ENCODE data around the gene HEPACAM.

The HEPACAM gene

GRCh38 chr11:124886978-124887666, 48.7 kb downstream of the HEPACAM start:
- H3K36me3 ChIP-seq (ENCODE audit: control insufficient read depth in 1 of 2, insufficient read depth in 2 of 2, low read length in 2 of 2) = no peaks in the 10 kb centered on the region
- H3K14ac ChIP-seq (ENCODE audit: low read length) = no peak overlapping the region
- no peak overlapping the region for H2BK12ac ChIP-seq (ENCODE audit: low read length)
- WGBS (ENCODE audit: extremely low coverage, insufficient coverage, insufficient read length) = no CpG with 5 or more reads among the region's 12 CpGs
- H3K27ac ChIP-seq (ENCODE audit: low read depth, low read length) = no peak overlapping the region
- no peak overlapping the region for H2AK5ac ChIP-seq (ENCODE audit: low read length)
- peaks cover 2% of the 10 kb centered on the region for H3K27me3 ChIP-seq (ENCODE audit: insufficient read depth, low read length)
- no peak overlapping the region for H4K12ac ChIP-seq (ENCODE audit: low read depth, low read length)
- H3K9me3 ChIP-seq (ENCODE audit: insufficient read depth, low read depth, low read length) = no peaks in the 10 kb centered on the region
- H2BK5ac ChIP-seq (ENCODE audit: low read depth, low read length, poor library complexity) = no peak overlapping the region
- no peak overlapping the region for H3K4me2 ChIP-seq (ENCODE audit: low read length)
- H3K9ac ChIP-seq (ENCODE audit: low read length) = no peak overlapping the region
- H2BK120ac ChIP-seq (ENCODE audit: insufficient read depth, low read length, poor library complexity) = no peak overlapping the region
- H3K23ac ChIP-seq (ENCODE audit: low read length) = no peak overlapping the region
- no peak for DNase-seq
- no peak overlapping the region for H3K18ac ChIP-seq (ENCODE audit: low read length)
- no peak overlapping the region for H3K4ac ChIP-seq (ENCODE audit: low read depth, low read length)
- no peaks in the 10 kb centered on the region for H3K79me1 ChIP-seq (ENCODE audit: low read length)
- H2AFZ ChIP-seq (ENCODE audit: insufficient read depth, low read length, poor library complexity) = no peak overlapping the region
- H3K4me1 ChIP-seq (ENCODE audit: control insufficient read depth in 1 of 2, insufficient read depth in 2 of 2, low read length in 2 of 2) = peaks cover 0 to 1% of the 10 kb centered on the region in 2 experiments
- no peak overlapping the region for H4K8ac ChIP-seq (ENCODE audit: low read depth, low read length)
- no peak overlapping the region for H4K91ac ChIP-seq (ENCODE audit: low read depth, low read length)
- H3K79me2 ChIP-seq (ENCODE audit: control insufficient read depth, insufficient read depth, low read length, poor library complexity) = no peaks in the 10 kb centered on the region
- H3K4me3 ChIP-seq (ENCODE audit: low read depth, low read length) = no peak overlapping the region

- Histone ChIP-seq H3K18ac (ENCODE audit: low read length) (no peak overlapping the region), H4K8ac (ENCODE audit: low read depth, low read length) (no peak overlapping the region), H4K12ac (ENCODE audit: low read depth, low read length) (no peak overlapping the region), H3K9ac (ENCODE audit: low read length) (no peak overlapping the region), H3K14ac (ENCODE audit: low read length) (no peak overlapping the region), H3K4ac (ENCODE audit: low read depth, low read length) (no peak overlapping the region), H2AFZ (ENCODE audit: insufficient read depth, low read length, poor library complexity) (no peak overlapping the region), H2BK120ac (ENCODE audit: insufficient read depth, low read length, poor library complexity) (no peak overlapping the region), H4K91ac (ENCODE audit: low read depth, low read length) (no peak overlapping the region), H2BK12ac (ENCODE audit: low read length) (no peak overlapping the region), H3K4me1 (ENCODE audit: control insufficient read depth in 1 of 2, insufficient read depth in 2 of 2, low read length in 2 of 2) (peaks cover 0 to 1% of the 10 kb centered on the region in 2 experiments), H3K27me3 (ENCODE audit: insufficient read depth, low read length) (peaks cover 2% of the 10 kb centered on the region), H3K9me3 (ENCODE audit: insufficient read depth, low read depth, low read length) (no peaks in the 10 kb centered on the region), H3K23ac (ENCODE audit: low read length) (no peak overlapping the region), H3K4me3 (ENCODE audit: low read depth, low read length) (no peak overlapping the region), H3K79me1 (ENCODE audit: low read length) (no peaks in the 10 kb centered on the region), H3K4me2 (ENCODE audit: low read length) (no peak overlapping the region), H2BK5ac (ENCODE audit: low read depth, low read length, poor library complexity) (no peak overlapping the region), H3K36me3 (ENCODE audit: control insufficient read depth in 1 of 2, insufficient read depth in 2 of 2, low read length in 2 of 2) (no peaks in the 10 kb centered on the region), H2AK5ac (ENCODE audit: low read length) (no peak overlapping the region), H3K27ac (ENCODE audit: low read depth, low read length) (no peak overlapping the region), H3K79me2 (ENCODE audit: control insufficient read depth, insufficient read depth, low read length, poor library complexity) (no peaks in the 10 kb centered on the region)
- WGBS (ENCODE audit: extremely low coverage, insufficient coverage, insufficient read length) = no CpG with 5 or more reads among the region's 11 CpGs
- DNase-seq = no peak
Measured at GRCh38 chr11:124886476-124886875, 49.4 kb downstream of the HEPACAM start.

- H3K9ac ChIP-seq (ENCODE audit: low read length) = no peak overlapping the region
- peaks cover 2% of the 10 kb centered on the region for H3K27me3 ChIP-seq (ENCODE audit: insufficient read depth, low read length)
- H3K36me3 ChIP-seq (ENCODE audit: control insufficient read depth in 1 of 2, insufficient read depth in 2 of 2, low read length in 2 of 2) = no peaks in the 10 kb centered on the region
- H2AK5ac ChIP-seq (ENCODE audit: low read length) = no peak overlapping the region
- no peak overlapping the region for H2AFZ ChIP-seq (ENCODE audit: insufficient read depth, low read length, poor library complexity)
- H2BK5ac ChIP-seq (ENCODE audit: low read depth, low read length, poor library complexity) = no peak overlapping the region
- H4K8ac ChIP-seq (ENCODE audit: low read depth, low read length) = no peak overlapping the region
- H3K79me1 ChIP-seq (ENCODE audit: low read length) = no peaks in the 10 kb centered on the region
- H3K4me3 ChIP-seq (ENCODE audit: low read depth, low read length) = no peak overlapping the region
- H3K4me2 ChIP-seq (ENCODE audit: low read length) = no peak overlapping the region
- no peak overlapping the region for H3K23ac ChIP-seq (ENCODE audit: low read length)
- no peak overlapping the region for H3K14ac ChIP-seq (ENCODE audit: low read length)
- WGBS (ENCODE audit: extremely low coverage, insufficient coverage, insufficient read length) = no CpG with 5 or more reads among the region's 5 CpGs
- no peak overlapping the region for H4K91ac ChIP-seq (ENCODE audit: low read depth, low read length)
- H3K18ac ChIP-seq (ENCODE audit: low read length) = no peak overlapping the region
- H3K9me3 ChIP-seq (ENCODE audit: insufficient read depth, low read depth, low read length) = no peaks in the 10 kb centered on the region
- no peaks in the 10 kb centered on the region for H3K79me2 ChIP-seq (ENCODE audit: control insufficient read depth, insufficient read depth, low read length, poor library complexity)
- no peak overlapping the region for H2BK120ac ChIP-seq (ENCODE audit: insufficient read depth, low read length, poor library complexity)
- H3K4ac ChIP-seq (ENCODE audit: low read depth, low read length) = no peak overlapping the region
- peaks cover 0 to 1% of the 10 kb centered on the region in 2 experiments for H3K4me1 ChIP-seq (ENCODE audit: control insufficient read depth in 1 of 2, insufficient read depth in 2 of 2, low read length in 2 of 2)
- DNase-seq = no peak
- H3K27ac ChIP-seq (ENCODE audit: low read depth, low read length) = no peak overlapping the region
- no peak overlapping the region for H4K12ac ChIP-seq (ENCODE audit: low read depth, low read length)
- H2BK12ac ChIP-seq (ENCODE audit: low read length) = no peak overlapping the region
Measured at GRCh38 chr11:124884869-124885479, 50.9 kb downstream of the HEPACAM start.

- H3K79me1 ChIP-seq (ENCODE audit: low read length) = no peaks in the 10 kb centered on the region
- H3K4me1 ChIP-seq (ENCODE audit: control insufficient read depth in 1 of 2, insufficient read depth in 2 of 2, low read length in 2 of 2) = peaks cover 0 to 1% of the 10 kb centered on the region in 2 experiments
- H3K4ac ChIP-seq (ENCODE audit: low read depth, low read length) = no peak overlapping the region
- no peaks in the 10 kb centered on the region for H3K79me2 ChIP-seq (ENCODE audit: control insufficient read depth, insufficient read depth, low read length, poor library complexity)
- H3K9me3 ChIP-seq (ENCODE audit: insufficient read depth, low read depth, low read length) = peaks cover 2% of the 10 kb centered on the region
- H3K4me3 ChIP-seq (ENCODE audit: low read depth, low read length) = no peak overlapping the region
- no peak overlapping the region for H2BK5ac ChIP-seq (ENCODE audit: low read depth, low read length, poor library complexity)
- no peak overlapping the region for H3K14ac ChIP-seq (ENCODE audit: low read length)
- no peak overlapping the region for H3K9ac ChIP-seq (ENCODE audit: low read length)
- no peak overlapping the region for H3K18ac ChIP-seq (ENCODE audit: low read length)
- H2AK5ac ChIP-seq (ENCODE audit: low read length) = no peak overlapping the region
- no CpG with 5 or more reads among the region's 1 CpG for WGBS (ENCODE audit: extremely low coverage, insufficient coverage, insufficient read length)
- H2BK120ac ChIP-seq (ENCODE audit: insufficient read depth, low read length, poor library complexity) = no peak overlapping the region
- H3K27ac ChIP-seq (ENCODE audit: low read depth, low read length) = no peak overlapping the region
- DNase-seq = no peak
- no peak overlapping the region for H2BK12ac ChIP-seq (ENCODE audit: low read length)
- no peak overlapping the region for H2AFZ ChIP-seq (ENCODE audit: insufficient read depth, low read length, poor library complexity)
- no peaks in the 10 kb centered on the region for H3K36me3 ChIP-seq (ENCODE audit: control insufficient read depth in 1 of 2, insufficient read depth in 2 of 2, low read length in 2 of 2)
- no peak overlapping the region for H3K4me2 ChIP-seq (ENCODE audit: low read length)
- no peak overlapping the region for H4K12ac ChIP-seq (ENCODE audit: low read depth, low read length)
- H4K8ac ChIP-seq (ENCODE audit: low read depth, low read length) = no peak overlapping the region
- H4K91ac ChIP-seq (ENCODE audit: low read depth, low read length) = no peak overlapping the region
- no peak overlapping the region for H3K23ac ChIP-seq (ENCODE audit: low read length)
- H3K27me3 ChIP-seq (ENCODE audit: insufficient read depth, low read length) = peaks cover 2% of the 10 kb centered on the region
Measured at GRCh38 chr11:124884340-124884739, 51.5 kb downstream of the HEPACAM start.

All from trophoblast cell (in vitro differentiated cells and primary cell).